AG10803 (cell line): Measurements from ENCODE around the gene DSC2.

Experiments
- DNase-seq: peaks from one replicate; pipeline ENCODE4 v3.0.0; 2010; ENCODE audit warnings: low read depth
- H3K4me3 ChIP-seq: 2 replicates; pipeline ENCODE4 v1.5.1; 2011; ENCODE audit warnings: mild to moderate bottlenecking, low read length, control low read depth
- CTCF ChIP-seq: conservative IDR thresholded peaks from 2 replicates; pipeline ENCODE4 v1.5.1; 2011; ENCODE audit warnings: mild to moderate bottlenecking, low read length, control low read depth, inconsistent platforms

The DSC2 gene

GRCh38 chr18:31077878-31078277, 24.3 kb downstream of the DSC2 start:
- TF ChIP-seq CTCF, result no peak
- H3K4me3 ChIP-seq, result no peak overlapping the region
- no peak for DNase-seq

- TF ChIP-seq CTCF, result no peak
- DNase-seq, result no peak
- H3K4me3 ChIP-seq, result no peak overlapping the region
Observed at GRCh38 chr18:31072175-31072574, 30.0 kb downstream of the DSC2 start.

GRCh38 chr18:31070206-31070605, 32.0 kb downstream of the DSC2 start:
- H3K4me3 ChIP-seq, result no peak overlapping the region
- no peak for TF ChIP-seq CTCF
- no peak for DNase-seq

DNA sequence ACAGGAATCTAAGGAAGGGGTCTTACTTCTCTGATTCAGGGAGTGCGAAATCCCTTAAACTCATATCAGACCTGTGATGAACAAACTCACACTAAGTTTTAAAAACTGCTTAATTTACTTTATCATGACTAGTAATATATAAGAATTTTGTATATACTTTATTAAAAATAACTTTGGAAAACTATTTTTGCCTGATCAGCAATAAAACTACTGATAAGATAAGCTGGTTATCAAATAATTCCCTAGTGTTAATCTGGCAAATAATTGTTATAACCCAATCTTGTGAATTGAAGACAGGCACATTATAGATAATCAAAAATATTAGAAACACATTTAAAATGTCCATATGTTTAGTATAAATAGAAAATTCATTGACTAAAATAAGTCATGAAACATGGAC, 36.0 kb downstream of the DSC2 start:
- no peak for TF ChIP-seq CTCF
- no peak overlapping the region for H3K4me3 ChIP-seq
- no peak for DNase-seq

DNA sequence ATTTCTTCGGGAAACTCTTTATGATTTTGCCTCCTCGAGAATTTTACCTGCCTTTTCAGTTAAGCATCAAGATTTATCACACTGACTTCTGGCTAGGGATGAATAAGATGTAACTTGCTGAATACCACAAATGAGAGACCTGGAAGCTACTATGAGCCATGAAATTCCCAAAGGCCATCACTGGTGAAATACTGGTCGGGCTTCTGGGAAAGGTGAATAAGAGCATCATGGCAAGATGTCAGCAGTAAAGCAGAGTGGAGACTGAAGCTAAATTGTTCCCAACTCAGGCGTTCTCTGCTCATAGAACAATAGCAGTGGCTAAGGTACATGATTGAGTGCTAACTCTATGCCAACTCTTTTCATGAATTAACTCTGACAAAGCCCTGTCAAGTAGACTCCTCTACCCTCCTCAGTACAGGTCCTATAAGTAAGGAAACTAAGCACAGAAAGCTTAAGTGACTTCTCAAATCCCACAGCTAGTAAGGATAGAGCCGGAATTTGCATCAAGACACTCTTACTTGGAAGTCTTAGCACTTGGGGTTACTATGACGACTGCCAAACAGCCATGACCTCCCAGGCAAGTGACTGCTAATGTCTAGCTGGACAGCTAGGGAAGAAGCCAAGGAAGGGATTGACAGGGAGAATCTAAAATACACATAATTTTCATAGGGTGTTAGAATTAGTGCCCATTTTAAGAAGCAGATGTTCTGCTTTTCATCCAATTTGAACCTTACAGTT, 37.0 kb downstream of the DSC2 start:
- TF ChIP-seq CTCF, result no peak
- no peak for DNase-seq
- H3K4me3 ChIP-seq, result no peak overlapping the region

DNA sequence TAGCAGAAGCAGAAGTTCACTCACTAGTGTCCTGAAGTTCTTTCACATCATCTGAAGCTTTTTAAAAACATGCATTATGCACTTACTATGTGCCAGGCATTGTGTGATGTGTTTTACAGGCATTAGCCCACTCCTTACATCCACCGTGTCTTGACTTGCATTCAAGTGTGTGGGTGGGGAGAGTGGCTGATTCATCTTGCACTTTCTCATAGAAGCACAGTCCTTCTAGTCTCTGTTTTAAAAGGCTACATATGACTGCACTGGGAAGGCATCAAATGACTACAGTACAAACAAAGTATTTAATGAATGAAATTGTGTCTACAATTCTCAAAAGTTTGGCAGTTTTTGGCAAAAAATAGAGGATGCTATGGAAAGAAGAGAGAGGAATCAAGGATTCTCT, 38.1 kb downstream of the DSC2 start:
- no peak for TF ChIP-seq CTCF
- no peak for DNase-seq
- H3K4me3 ChIP-seq, result no peak overlapping the region

- no peak overlapping the region for H3K4me3 ChIP-seq
- TF ChIP-seq CTCF, result no peak
- no peak for DNase-seq
Observed at GRCh38 chr18:31061945-31062344, 40.3 kb downstream of the DSC2 start.
